ENCODE measurements around the gene FADS3. TPM values are rescaled to one million over a fixed set of nuclear protein-coding genes. Genes with fewer than 3 reads are reported as not detected.

The FADS3 gene
- total and polyA plus RNA-seq, 9 of the 15 experiments (the other 6 are each of a cell fraction or from before 2014, with no cell fraction given): 0.97 to 148 (median 92.7) TPM

GRCh38 chr11:61841636-61842527, 49.5 kb downstream of the FADS3 start (continued):
- TF ChIP-seq ZBTB40 (IDR thresholded peaks at IDR 0.05): no peak
- no peak for TF ChIP-seq ZBTB40 (CRISPR knock-in tag; IDR thresholded peaks at IDR 0.05)
- 0 out of 2 replicates have a peak, but pooled peaks have one; percentile 16 for TF ChIP-seq SPI1 (IDR thresholded peaks at IDR 0.05; ENCODE audit: borderline replicate concordance, low read depth, low read length)
- TF ChIP-seq ZZZ3 (IDR thresholded peaks at IDR 0.05): no peak
- TF ChIP-seq FOXA3 (CRISPR knock-in tag; conservative IDR thresholded peaks at IDR 0.05 in 1 of 2, IDR thresholded peaks at IDR 0.05 in 1 of 2): 0 out of 4 replicates have a peak, but pooled peaks of 1 of the 2 experiments have one; percentile 11
- TF ChIP-seq ZNF449 (CRISPR knock-in tag; IDR thresholded peaks at IDR 0.05): peak; percentile 54; the same call in 1 of the 2 replicates
- TF ChIP-seq NCOA2 (IDR thresholded peaks at IDR 0.05; ENCODE audit: partially characterized antibody in 2 of 2): peak in 1 of 2 experiments; percentile 75
- peak in 1 of 2 experiments; percentile 83; a peak in 2 of 4 replicates for TF ChIP-seq TEAD1 (CRISPR knock-in tag; IDR thresholded peaks at IDR 0.05)
- TF ChIP-seq CREB3L1 (IDR thresholded peaks at IDR 0.05; ENCODE audit: borderline replicate concordance, low read depth): no peak
- no peak for TF ChIP-seq ZNF165 (CRISPR knock-in tag; IDR thresholded peaks at IDR 0.05; ENCODE audit: borderline replicate concordance)
- TF ChIP-seq TARDBP (IDR thresholded peaks at IDR 0.05): no peak
- peak; percentile 52; the same call in 1 of the 2 replicates for TF ChIP-seq RBFOX2 (IDR thresholded peaks at IDR 0.05; ENCODE audit: low read depth, low read length)

Data from K562 (cell line).